SIG-M5 treated with dmso at 0.1 percent for 504 hours (cell line): ENCODE measurements around the gene ZNF350.
"Not testable (repeated sequence)": the region's sequence is repeated elsewhere in the genome, so short reads cannot be mapped to it uniquely, and the experiment has no call there.

Experiments used
- DNase-seq: peaks from one replicate; lab custom pipeline; 2025; ENCODE audit not compliant: unreplicated experiment; lab: John Stamatoyannopoulos, UW

ZNF350 gene

DNA sequence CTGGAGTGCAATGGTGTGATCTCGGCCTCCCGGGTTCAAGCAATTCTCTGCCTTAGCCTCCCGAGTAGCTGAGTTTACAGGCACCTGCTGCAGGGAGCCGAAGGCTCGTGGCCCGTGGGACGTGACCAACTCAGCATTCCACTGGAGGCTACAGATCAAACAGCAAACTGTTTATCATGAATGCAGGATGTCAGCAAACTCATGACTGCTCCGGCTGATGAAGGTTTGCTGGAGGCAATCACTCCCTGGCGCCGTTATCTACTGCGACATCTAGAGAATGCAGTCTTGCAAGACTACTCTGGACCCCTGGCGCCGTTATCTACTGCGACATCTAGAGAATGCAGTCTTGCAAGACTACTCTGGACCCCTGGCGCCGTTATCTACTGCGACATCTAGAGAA lies 10.9 kb downstream of the ZNF350 start:
- DNase-seq = not testable (repeated sequence)

DNA sequence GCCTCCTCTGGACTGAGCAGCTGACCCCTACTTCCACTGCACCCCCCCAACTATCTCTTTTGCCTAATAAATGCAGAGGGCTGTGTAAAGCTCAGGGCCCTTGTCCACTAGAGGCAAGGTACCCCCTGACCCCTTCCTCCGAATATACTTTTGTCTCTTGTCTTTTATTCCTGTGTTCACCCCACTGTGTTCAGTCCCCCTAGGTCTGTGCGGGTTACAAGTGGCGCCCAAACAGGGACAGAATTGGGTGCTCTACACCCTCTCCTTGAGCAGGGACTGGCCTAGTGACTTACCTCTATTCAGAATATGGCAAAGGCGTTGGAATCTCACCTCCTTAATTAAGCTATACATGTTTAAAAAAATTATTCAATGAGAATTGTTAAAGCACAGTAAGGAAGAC lies 15.0 kb downstream of the ZNF350 start:
- DNase-seq = no peak

DNA sequence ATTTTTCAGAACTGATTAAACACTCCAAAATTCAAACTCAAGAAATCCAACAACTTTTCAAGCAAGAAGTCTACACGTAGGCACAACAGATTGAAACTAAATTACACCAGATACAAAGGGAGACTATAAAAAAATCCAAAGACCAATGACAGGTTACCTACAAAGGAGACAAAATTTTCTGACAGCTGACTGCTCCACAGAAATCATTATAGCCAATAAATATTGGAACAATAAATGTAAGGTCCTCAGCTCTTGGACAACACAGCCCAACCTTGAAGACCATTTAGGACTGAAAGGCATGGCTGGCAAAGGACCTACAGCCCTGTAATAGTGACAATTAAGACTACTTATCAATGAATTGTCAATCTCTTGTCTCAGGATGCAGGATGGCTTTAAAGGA lies 15.9 kb downstream of the ZNF350 start:
- no peak for DNase-seq

DNA sequence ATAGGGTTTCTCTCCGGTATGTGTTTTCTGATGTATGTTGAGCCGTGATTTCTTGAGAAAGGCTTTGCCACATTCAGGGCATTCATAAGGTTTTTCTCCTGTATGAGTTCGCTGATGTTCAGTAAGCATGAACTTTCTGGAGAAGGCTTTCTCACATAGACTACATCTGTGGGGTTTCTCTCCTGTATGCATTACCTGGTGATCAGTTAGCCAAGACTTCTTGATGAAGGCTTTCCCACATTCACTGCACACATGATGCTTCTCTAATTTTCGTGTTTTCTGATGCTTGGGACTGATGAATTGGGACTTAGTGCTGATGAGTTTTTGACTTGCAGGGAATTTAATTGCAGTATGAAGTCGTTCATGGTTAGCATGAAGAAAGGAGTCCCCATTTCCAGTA lies 21.1 kb downstream of the ZNF350 start:
- DNase-seq = no peak

DNA sequence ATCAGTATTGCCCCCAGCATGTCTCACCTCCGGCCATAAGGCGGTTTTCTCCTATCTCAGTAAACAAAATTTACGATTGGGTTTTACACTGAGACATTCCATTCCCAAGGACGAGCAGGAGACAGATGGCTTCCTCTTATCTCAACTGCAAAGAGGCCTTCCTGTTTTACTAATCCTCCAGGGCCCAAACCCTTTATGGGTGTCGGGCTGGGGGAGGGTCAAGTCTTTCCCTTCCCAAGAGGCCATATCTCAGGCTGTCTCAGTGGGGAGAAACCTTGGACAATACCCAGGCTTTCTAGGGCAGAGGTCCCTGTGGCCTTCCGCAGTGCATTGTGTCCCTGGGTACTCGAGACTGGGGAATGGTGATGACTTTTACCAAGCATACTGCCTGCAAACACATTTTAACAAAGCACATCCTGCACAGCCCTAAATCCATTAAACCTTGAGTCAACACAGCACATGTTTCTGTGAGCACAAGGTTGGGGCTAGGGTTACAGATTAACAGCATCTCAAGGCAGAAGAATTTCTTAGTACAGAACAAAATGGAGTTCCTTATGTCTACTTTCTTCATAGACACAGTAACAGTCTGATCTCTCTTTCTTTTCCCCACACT lies 25.9 kb downstream of the ZNF350 start:
- not testable (repeated sequence) for DNase-seq

DNA sequence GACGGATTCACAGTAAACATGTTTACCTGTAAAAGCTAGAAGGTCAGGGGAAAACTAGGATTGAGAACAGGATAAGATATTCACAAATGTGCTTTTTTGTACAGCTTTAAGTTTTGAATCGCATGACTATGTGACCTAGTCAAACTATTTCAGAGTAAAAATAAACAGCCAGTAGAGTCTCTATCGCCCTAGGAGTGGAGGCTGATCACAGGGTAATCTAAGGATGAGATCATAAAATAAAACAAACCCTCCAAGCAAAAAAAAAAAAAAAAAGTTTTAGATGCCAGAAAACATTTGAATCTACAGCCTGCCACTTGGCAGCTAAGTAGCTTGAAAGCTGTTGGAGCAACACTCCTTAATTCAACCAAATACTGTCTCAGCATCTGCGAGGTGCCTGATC lies 26.8 kb downstream of the ZNF350 start:
- no peak for DNase-seq

DNA sequence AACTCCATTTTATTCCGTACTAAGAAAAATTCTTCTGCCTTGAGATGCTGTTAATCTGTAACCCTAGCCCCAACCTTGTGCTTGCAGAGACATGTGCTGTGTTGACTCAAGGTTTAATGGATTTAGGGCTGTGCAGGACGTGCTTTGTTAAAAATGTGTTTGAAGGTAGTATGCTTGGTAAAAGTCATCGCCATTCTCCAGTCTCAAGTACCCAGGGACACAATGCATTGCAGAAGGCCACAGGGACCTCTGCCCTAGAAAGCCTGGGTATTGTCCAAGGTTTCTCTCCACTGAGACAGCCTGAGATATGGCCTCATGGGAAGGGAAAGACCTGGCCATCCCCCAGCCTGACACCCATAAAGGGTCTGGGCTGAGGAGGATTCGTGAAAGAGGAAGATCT lies 28.8 kb downstream of the ZNF350 start:
- DNase-seq = not testable (repeated sequence)

DNA sequence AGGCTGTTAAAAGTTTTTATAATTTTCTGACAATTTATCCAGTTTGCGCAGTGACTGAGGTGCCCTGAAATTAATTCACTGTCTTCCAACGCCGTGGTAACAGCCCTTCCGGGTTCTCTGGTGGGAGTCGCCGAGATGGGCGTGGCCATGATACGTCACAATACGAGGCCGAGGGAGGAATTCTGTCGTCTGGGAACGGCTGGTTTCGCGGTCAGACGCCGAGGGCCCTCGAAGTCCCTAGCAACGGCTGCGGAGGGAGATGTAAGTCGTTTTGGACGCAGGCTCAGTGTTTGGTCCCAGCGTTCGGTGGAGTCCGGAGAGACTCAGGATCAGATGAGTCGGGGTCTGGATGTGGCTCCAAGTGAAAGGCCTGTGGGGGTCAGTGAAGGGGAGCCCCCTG lies 37.7 kb downstream of the ZNF350 start:
- no peak for DNase-seq

DNA sequence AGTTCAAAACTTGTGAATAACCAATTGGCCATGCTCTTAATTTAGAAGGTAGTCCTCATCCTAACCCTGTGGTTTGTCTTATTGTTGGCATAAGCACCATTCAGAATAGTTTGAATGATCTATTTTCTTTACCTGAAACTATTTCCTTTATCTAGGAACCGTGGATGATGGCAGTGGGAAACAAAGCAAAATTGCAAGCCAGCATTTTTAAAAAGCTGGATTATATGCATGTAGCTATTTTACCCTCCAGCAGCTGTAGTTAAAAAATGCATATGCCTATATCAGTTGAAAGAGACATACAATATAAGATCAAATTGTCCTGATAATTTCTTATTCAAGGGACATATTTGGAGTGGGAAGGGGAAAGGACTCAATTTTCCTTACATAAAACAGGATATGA lies 40.0 kb downstream of the ZNF350 start:
- no peak for DNase-seq

DNA sequence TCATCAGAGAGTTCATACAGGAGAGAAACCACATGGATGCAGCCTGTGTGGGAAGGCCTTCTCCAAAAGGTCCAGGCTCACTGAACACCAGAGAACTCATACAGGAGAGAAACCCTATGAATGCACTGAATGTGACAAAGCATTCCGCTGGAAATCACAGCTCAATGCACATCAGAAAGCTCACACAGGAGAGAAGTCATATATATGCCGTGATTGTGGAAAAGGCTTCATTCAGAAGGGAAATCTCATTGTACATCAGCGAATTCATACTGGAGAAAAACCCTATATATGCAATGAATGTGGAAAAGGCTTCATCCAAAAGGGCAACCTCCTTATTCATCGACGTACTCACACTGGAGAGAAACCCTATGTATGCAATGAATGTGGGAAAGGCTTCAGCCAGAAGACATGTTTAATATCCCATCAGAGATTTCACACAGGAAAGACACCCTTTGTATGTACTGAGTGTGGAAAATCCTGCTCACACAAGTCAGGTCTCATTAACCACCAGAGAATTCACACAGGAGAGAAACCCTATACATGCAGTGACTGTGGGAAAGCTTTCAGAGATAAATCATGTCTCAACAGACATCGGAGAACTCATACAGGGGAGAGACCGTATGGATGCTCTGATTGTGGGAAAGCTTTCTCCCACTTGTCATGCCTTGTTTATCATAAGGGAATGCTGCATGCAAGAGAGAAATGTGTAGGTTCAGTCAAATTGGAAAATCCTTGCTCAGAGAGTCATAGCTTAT lies 41.7 kb downstream of the ZNF350 start:
- no peak for DNase-seq

DNA sequence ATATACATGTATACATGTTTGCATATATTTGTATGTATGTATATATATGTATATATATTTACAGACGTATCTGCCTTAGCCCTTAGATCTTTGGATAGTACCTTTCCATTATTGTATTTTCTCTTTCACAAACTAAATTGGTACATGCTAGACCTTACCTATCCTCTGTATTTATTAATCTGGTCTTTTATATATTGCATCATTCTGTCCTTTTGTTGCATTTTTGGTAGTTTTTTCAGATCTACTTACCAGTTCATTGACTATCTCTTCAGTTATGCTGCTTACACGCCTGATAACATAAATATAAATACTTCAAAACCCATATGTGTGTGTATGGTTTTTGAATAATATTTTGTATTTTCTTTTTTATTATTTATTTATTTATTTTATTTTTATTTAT lies 47.7 kb downstream of the ZNF350 start:
- no peak for DNase-seq

DNA sequence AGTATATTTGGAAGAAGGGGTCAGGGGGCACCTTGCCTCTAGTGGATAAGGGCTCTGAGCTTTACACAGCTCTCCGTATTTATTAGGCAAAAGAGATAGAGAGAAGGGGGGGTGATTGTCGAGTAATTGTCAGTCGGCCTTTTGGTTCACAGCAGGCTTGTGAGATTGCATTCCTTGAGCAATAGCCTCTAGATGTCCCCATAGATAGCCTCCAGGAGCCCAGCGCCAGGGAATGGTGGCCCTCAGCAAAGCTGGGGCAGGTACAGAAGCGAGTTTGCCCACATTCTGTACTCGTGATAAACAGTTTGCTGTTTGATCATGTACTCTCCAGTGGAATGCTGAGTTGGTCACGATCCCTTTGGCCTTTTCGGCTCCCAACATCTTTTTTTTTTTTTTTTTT lies 54.7 kb downstream of the ZNF350 start:
- no peak for DNase-seq

DNA sequence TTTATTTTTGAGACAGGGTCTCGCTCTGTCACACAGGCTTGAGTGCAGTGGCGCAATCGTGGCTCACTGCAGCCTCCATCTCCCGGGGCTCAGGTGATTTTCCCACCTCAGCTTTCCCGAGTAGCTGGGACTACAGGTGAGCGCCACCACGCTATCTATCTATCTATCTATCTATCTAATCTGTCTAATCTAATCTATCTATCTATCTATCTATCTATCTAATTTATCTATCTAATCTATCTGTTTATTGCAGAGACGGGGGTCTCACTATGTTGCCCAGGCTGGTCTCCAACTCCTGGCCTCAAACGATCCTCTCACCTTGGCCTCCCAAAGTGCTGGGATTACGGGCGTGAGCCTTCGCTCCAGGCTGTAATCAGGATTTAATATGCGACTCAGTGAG lies 58.8 kb downstream of the ZNF350 start:
- no peak for DNase-seq

DNA sequence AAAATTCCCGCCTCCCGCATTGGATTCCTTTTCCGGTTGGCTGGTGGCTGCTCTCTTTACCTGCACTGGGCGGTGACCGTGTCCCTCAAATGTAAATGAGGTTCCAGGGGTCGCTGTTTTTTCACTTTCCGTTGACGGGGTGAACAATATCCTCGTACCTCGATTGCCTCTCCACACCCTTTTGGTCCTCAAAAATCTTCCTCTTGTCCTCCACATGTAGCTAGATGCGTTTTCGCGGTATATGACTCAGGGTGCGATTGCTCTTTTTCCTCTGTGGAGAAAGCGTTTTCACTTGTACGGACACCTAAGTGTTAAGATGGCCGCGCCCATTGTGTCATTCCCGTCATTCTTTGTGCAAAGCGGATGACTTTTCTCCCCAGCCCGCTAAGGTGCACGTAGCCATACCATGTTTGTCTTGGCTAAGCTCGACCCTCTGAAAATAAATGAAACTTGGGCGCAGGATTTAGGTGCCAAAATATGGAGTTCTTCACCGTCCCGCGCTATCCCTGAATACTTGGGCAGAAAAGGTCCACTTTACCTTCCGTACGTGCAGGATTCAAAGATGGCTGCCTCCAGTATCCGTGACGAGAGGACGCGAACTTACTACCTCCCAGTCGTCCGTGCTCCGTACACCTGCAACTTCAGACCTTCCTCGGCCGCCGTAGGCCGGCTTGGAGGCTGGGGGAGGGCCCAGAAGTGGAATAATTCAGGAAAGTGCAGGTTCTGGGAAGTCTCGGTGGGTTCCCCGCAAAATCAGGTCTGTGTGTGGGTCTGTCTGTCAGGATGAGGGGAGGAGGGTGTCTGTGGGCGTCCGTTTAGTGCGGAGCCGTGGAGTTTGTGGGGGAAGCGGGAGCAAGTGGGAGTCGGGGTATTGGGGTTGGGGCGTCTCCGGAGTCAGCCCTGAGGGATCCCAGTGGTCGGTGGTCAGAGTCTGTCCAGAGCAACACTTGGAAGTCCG lies 59.6 kb downstream of the ZNF350 start, which contains the start of gene ZNF613:
ZNF613 (plus strand) TSS at position 689 of the 958 bp plus-strand sequence. CDS start 8,749 bp downstream, outside the sequence.
- DNase-seq = peak; percentile 27

DNA sequence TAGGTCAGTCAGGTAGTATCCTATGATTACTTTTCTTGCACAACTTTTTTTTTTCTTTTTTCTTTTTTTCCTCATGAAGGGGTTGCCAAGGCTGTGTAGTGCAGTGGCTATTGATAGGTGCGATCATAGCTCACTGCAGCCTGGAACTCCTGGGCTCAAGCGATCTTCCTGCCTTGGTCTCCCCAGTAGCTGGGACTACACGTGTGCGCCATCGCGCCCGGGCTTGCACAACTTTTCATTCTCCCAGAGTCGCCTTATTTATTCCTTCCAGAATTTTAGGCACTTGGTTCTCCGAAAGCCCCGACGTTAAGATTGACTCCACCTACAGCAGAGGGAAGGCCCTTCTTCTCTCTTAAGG lies 60.2 kb downstream of the ZNF350 start:
- no peak for DNase-seq

DNA sequence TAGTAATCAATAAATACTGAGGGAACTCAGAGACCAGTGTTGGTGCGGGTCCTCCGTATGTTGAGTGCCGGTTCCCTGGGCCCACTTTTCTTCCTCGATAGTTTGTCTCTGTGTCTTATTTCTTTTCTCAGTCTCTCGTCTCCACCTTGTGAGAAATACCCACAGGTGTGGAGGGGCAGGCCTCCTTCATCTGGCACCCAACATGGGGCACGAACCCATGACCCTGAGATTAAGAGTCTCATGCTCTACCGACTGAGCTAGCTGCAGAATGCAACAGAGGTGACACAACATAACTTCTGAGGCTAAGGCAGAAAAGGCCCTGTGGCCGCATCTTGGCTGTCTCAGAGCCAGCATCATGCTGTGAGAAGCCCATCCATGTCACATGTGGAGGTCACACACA lies 64.7 kb downstream of the ZNF350 start:
- DNase-seq = no peak

DNA sequence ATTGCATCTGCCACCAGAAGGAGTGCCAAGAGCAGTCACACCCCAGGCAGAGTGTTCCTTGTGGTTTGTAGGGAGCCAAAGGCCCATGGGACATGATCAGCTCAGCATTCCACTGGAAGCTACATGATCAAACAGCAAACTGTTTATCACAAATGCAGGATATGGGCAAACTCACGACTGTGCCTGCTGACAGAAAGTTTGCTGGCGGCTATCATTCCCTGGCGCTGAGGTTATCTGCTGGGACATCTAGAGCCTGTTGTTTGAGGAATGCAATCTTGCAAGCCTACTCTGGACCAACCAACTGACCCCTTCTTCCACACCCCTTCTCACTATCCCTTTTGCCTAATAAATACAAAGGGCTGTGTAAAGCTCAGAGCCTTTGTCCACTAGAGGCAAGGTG lies 67.0 kb downstream of the ZNF350 start:
- DNase-seq = no peak

DNA sequence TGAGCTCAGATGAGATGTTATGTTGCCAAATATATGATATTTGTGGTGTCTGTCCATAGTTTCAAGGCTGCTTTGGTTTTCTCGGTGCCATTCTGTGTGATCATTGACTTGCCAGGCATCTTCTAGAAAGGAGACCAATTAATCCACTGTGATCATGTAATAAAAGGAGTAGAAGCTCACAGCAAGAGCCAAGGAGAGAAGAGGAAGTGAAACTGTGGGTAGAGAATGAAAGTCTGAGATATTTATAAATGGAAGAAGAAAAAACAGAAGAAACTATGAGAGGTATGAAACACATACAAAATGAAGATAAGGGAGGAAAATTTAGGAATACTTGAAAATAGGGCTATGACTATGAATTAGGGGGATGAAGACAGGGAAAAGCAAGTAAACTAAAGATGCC lies 70.5 kb downstream of the ZNF350 start:
- DNase-seq = no peak

DNA sequence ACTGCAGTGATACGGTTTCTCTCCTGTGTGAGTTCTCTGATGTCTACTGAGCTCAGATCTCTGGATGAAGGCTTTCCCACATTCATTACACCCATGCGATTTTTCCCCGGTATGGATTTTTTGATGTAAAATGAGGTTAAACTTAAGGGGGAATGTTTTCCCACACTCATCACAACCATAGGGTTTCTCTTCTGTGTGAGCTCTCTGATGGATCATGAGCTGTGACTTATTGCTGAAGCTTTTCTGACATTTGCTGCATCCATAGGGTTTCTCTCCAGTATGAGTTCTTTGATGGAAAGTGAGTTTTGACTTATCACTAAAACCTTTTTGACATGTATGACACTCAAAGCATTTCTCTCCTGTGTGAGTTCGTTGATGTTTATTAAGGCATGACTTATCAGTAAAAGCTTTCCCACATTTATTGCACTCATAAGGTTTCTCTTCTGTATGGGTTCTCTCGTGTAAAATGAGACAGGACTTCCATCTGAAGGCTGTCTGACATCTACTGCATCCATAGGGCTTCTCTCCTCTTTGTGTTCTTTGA lies 71.2 kb downstream of the ZNF350 start:
- DNase-seq = no peak
